ENCODE measurements around the gene RO60.

DNA sequence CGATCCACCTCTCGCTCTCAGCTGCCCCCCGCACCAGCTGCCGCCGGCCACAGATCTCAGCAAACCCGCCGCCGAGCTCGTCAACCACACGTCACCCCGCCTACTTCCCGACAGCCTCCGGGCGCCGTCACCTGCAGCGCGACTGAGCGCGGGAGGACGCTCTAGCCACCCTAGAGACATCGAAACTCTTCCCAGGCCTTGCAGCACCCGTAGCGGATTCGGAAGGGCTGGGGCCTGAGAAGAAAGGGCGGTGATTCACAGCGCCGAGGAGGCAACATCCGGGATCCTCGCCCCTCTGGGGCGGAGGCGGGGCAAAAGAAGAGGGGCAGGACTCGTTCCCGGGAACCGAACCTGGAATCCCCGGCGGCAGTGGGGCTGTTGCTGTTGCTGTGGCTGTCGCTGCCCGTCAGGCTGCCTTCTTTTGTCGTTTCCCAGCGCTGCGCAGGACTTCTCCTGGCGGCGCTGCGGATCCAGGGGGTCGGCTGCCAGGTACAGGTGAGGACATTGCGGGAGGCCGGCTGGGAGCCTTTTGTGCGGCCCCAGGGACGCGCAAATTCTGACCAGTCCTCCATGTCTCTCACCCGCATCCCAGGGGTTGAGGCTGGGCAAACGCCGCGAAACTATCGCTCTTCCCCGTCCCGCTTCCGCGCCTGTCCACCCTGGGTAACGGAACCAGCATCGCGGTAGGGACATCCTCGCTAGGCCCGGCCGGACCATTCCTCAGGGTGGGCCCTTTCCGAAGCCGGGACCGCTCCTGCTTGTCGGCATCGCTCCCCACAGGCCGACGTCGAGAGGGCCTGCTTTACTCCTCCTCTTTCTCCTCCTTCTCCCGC is at the start of gene RO60, which contains the start of gene UCHL5:
- TF ChIP-seq, protein P1, sequence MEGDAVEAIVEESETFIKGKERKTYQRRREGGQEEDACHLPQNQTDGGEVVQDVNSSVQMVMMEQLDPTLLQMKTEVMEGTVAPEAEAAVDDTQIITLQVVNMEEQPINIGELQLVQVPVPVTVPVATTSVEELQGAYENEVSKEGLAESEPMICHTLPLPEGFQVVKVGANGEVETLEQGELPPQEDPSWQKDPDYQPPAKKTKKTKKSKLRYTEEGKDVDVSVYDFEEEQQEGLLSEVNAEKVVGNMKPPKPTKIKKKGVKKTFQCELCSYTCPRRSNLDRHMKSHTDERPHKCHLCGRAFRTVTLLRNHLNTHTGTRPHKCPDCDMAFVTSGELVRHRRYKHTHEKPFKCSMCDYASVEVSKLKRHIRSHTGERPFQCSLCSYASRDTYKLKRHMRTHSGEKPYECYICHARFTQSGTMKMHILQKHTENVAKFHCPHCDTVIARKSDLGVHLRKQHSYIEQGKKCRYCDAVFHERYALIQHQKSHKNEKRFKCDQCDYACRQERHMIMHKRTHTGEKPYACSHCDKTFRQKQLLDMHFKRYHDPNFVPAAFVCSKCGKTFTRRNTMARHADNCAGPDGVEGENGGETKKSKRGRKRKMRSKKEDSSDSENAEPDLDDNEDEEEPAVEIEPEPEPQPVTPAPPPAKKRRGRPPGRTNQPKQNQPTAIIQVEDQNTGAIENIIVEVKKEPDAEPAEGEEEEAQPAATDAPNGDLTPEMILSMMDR (IDR thresholded peaks at IDR 0.05) = peak in 1 of 4 donors; percentile 25
- TF ChIP-seq POLR2A (IDR thresholded peaks at IDR 0.05) = peak; percentile 80
